GM12892 (cell line): Measurements from ENCODE around the gene METAP1D.

ENCODE experiments used
- POLR2A ChIP-seq: IDR thresholded peaks from 2 replicates; pipeline ENCODE4 v1.6.1; 2011; ENCODE audit warnings: low read depth, low read length, control low read depth
- POLR2AphosphoS5 ChIP-seq: IDR thresholded peaks from 2 replicates; pipeline ENCODE4 v1.6.1; 2011; ENCODE audit warnings: low read depth, low read length, control low read depth
- TAF1 ChIP-seq: IDR thresholded peaks from 2 replicates; pipeline ENCODE4 v1.6.1; 2011; ENCODE audit warnings: low read depth, mild to moderate bottlenecking, control low read depth, low read length, borderline replicate concordance

GRCh38 chr2:171995586-171995985, 4.2 kb upstream of the METAP1D start:
- TF ChIP-seq POLR2A, result no peak
- no peak for TF ChIP-seq POLR2AphosphoS5
- TF ChIP-seq TAF1, result no peak
